EH (cell line): ENCODE measurements around the gene NUDCD2.

ENCODE experiments used
- DNase-seq: peaks from one replicate; pipeline ENCODE4 v3.0.0-alpha.2; 2015; ENCODE audit warnings: low read depth

NUDCD2 gene, protein sequence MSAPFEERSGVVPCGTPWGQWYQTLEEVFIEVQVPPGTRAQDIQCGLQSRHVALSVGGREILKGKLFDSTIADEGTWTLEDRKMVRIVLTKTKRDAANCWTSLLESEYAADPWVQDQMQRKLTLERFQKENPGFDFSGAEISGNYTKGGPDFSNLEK

DNA sequence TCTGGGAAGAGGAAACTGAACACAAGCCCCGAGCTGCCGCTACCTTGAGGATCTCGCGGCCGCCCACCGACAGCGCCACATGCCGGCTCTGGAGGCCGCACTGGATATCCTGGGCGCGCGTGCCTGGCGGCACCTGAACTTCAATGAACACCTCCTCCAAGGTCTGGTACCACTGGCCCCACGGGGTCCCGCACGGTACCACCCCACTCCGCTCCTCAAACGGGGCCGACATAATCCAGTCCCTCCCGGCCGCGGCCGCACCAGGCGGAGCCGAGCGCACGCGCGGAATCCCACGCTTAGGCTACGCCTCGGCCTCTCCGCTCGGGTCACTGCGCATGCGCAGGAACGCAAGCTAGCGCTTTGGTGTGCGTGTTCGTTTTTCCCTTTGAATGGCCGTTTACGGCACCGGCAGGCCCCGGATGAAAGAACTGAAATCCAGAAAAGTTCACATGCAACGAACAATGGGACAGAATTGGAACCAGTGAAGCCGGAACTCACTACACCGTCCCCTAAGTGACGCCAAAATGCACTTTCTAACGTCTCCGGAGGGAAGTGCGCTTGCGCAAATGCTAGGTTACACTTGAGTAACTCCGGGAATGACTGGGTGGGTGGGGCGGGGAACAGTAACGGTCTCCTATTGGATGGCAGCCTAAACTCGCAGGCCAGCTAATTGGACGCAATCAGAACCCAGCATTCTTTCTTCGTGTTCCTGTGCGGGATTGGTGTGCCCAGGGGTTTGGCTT is at the start of gene NUDCD2:
Gene NUDCD2 (minus strand): TSS at position 284 of the 743 bp plus-strand sequence. CDS start 52 bp downstream, at position 232.
- peak; percentile 99 for DNase-seq

DNA sequence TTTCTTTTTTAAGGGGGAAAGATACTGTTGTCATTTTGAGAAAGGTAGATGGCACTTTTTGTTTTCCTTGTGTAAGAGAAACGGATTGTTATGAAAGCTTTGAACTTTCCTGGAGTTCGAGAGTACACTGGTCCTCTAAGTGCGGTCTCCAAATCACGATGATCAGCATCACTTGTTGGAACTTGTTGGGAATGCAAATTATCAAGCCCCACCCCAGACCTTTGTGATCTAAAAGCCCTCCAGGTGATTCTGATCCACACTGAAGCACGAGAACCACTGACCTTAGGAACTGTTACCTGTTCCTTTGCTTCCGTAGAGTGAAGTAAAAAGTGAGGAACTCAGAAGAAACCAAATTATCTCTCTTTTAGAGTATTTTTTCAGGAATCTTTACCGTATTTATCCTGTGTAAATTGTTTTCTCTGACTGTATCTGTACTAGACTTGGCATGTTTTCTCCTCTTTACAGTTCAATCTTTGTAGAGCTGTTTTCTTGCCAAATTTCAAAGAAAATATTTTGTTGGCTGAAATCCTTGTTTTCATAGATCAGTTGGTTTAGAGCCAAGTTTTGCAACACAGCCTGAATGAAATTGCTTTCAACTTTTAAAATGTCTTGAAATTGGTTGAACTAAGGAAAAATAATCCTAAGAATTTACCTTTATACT is 49.5 kb upstream of the NUDCD2 start:
- peak; percentile 64 for DNase-seq

DNA sequence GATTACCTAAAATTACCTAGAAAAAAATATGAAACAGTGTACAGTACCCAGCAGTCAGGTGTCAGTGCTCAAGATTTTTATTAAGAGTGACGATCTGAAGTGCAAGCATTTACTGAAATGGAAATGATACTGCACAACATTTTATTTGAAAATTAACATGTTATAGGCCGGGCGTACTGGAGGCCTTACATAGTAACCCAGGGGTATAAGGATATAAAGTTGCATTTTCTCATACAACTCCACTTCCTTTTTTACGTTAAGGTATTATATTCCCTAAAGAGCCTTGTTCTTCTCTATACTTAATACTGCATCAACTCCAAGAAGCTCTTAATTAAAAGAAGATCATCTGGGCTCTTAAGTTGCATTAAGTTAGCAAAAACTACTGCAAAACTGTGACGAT is 48.9 kb upstream of the NUDCD2 start:
- no peak for DNase-seq

DNA sequence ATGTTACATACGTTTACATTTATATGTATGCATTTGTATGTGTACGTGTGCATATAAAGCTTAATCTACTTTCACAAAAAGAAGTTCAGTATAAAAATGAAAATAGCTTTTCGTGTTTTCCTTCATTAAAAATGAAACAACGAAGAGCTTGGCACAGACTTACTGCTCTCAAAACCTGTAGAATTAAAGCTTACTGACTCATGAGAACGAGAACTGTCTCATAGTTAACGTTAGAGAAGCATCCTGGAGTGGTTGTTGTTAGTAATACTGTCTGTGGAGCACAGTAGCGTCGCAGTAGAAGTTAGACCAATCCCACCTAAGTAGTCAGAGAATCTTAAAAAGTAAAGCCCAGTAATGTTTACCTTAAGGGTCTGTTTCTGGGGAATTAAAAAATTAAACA is 46.8 kb upstream of the NUDCD2 start:
- peak; percentile 56 for DNase-seq

DNA sequence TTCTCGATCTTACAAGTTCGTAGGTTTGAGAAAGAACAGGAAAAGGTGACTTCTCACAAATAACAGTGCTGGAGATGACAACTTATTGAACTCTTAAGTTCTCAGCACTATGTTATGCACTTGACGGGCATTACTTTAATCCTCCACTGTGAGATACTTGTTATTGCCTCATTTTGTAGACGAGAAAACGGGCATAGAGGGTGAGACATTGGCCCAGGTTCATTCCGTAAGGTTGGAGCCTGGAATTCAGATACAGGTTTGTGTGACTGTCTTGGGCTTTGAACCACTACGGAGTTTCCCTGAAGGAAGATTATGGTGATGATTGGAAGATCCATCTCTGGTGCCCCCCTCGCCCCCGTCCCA is 46.2 kb upstream of the NUDCD2 start:
- DNase-seq = no peak

DNA sequence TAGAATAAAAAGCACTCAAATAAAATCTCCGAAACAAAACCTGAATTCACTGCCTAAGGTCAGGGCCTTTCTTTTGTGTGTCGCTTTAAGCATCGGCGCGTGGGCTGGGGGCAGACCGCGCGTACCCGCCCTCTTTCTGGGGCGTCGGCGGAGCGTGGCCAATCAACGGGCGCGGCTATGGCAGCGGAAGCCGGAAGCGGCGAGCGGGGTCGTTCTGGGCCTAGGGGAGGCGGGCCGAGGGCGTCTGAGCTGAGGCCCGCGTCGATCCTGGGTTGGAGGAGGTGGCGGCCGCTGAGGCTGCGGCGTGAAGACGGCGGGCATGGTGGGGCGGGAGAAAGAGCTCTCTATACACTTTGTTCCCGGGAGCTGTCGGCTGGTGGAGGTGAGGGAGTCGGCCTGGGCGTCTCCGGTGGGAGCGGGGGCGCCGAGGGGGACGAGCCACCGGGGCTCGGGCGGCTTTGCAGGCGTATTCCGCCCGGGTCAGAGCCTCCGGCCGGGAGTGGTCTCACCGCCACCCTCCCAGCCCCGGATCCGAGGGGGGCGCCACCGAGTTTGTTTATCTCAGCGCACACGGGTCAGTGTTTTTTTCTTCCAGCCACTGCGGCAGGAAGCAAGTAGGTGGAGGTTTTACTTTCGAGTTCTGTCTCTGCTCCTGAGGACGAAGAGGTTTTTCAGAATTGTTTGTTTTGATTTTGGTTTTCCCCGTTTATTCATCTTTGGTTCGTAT is 45.6 kb upstream of the NUDCD2 start, which contains the start of gene MAT2B:
Gene MAT2B (plus strand): TSS at position 252 of the 727 bp plus-strand sequence. CDS start 68 bp downstream, at position 320.
- DNase-seq = peak; percentile 95

DNA sequence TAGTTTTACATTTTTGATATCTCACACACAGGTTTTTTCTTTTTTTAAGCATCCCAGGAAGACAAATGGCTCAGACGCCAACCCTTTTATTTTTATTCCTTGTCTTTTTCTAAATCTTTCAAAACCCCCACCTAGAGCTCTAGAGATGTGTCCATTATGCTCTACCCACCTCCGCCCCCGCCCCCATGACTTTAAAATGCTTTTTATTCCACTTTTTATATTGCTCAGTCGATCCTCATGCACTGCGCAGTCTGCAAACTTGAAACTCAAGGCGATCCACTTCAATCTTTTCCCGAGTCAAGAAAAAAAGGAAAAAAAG is 45.1 kb upstream of the NUDCD2 start:
- no peak for DNase-seq

DNA sequence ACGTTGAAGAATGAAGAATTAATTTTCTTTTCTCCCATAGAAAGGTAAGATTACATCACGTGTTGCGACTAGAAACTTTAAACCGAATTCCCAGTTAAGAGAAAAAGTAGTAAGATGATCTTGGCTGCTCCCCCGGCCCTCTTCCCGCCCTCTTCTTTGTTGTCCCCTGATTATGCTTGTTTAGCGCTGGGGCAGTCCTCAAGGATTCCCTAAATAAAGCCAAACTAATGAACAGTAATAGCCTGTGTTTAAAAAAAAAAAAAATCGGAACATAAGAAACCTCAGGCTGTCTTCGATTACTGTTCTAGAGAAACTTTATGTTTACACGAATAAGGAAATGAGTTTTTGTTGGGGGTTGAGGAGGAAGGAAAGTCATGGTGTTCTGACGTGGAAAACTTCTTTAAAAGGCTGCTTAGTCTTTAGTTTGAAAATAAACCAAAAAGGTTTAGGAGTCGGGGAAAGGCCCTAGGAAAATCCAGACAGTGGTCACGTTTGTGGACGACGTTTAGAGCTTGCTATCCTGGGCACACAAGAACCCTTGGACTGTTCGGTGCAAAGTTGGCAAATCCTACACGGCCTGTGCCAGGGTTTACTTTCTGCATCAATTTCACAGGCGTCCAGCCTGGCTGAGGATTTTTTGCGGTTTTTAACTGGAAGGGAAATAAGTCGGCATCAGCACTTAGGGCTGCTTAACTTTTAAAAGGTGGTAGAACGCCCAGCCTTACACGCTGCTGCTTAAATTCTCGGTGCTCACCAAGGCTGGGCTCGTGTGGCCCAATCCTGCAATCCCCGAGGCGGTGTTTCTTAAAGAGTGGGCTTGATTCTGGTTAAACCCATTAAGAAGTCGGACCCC is 44.4 kb upstream of the NUDCD2 start:
- peak; percentile 61 for DNase-seq

DNA sequence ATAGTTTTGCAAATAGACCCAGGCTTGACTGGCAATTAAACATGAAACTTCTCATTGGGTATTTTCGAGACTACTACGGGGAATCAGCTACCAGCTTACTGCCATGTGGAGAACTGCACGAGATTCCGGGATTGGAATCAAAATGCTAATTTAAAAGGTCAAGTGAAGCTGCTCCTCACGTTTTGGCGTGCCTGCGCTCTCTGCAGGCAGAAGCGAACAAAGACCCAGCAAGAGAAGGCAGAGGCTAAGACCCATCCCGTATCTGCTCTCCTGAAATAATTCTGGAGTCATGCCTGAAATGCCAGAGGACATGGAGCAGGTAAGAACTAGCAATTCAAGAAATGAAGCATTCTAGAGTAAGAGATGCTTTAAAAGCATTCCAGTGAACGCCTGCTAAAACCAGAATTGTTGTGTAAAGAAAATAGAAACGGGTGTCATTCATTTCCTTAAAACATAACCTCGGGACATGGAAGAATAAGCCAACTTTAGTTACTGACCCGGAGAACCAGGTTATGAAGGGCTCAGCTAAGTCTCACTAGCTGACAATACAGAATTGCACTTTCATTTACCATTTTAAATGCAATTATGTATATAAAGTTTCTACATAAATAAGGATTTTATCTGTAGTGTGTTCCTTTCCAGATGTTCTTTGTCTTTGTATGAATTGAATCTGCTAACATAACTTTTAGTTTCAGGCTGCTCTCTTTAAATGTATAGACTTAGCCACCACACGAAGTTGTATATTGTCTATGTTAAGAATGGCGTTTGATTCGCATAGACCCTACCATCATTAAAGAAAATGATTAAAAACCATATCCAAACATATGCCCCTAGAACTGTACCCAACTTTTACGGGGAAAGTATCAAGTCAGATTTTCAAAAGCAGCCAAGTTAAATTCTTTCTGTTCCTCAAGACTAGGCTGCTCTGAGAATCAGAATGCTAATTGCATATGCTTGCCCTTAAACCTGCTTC is 43.5 kb upstream of the NUDCD2 start:
- DNase-seq = peak; percentile 85

DNA sequence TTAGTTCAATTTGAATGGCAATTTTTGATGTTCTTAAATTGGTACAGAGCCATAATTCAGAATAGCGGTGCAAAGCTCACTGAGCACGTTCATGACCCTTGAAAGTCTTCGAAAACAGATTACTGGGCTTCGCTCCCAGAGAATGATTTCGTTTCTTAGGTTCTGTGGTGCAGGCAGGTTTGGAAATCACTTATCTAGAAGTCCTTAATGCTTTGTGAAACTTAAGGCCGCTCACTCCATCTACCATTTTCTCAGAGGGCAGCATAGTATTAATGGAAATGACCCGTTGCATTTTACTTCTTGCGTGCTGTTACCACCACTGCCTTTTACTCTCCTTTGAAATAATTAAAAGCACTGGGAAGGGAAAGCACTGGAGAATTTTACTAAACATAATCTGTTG is 42.6 kb upstream of the NUDCD2 start:
- no peak for DNase-seq

DNA sequence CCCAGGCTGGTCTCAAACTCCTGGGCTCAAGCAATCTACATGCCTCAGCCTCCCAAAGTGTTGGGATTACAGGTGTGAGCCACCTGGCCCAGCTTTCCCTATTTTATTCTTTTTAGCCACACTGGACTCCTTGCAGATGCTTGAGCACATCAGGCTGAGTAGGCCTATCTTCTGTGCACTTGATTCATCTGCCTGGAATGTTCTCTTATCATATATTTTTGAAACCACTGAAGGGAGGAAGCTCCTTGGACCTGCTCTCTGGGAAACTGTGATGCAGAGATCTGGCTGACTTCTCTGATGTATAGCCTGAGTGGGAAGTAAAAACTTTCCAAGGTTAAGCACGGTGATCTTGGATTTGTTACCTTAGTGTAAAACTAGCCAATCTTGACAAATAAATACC is 39.0 kb upstream of the NUDCD2 start:
- peak; percentile 65 for DNase-seq

DNA sequence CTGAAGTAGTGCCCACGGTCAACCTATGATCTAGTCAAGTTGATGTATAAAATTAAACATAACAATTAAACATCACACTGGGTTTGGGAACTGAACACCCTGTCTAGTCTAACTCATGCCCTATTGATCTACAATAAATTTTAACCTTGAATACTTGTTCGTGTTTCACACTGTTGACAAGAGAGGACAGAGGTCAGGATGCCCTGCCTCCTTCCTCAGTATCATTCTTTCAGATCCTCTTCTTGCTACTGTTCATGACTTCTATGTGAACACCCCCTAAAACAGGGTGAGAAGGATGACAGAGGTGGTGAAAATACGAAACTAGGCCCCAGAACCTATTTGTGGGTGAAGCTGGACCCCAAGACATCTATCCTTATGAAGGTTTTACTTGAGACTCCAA is 37.4 kb upstream of the NUDCD2 start:
- no peak for DNase-seq

DNA sequence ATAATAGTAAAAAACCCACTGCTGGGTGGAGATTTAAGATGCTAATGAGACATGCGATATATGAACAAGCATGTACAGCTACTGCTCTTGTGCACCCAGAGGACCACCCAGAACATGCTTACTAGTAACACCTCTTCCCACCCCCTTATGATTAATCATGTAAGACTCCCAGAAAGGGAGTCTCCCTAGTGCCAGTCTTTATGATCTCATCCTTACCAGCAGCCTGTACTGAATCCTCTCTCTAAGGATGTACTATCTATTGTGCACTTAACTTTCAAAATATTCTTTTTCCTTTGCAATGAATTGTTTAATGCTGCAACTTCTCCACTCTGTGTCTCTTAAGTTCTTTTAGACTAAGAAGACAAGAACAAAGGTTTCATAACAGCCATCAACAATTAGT is 36.4 kb upstream of the NUDCD2 start:
- DNase-seq = peak; percentile 50

DNA sequence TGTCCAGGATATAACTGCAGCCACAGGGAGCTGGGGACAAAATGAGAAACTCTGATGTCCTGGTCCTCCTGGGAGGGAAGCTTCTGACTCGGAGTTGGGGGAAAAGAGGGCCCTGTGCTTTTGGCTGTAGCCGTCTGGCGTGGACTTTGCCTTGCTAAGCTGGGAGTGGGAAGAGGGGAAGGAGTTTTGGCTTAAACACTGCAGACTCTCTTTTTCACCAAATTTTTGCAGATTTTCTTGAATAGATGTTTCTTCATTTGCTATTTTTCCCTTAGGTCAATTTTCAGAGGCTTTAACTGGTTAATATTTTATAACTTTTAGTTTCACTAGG is 29.8 kb upstream of the NUDCD2 start:
- DNase-seq = no peak

DNA sequence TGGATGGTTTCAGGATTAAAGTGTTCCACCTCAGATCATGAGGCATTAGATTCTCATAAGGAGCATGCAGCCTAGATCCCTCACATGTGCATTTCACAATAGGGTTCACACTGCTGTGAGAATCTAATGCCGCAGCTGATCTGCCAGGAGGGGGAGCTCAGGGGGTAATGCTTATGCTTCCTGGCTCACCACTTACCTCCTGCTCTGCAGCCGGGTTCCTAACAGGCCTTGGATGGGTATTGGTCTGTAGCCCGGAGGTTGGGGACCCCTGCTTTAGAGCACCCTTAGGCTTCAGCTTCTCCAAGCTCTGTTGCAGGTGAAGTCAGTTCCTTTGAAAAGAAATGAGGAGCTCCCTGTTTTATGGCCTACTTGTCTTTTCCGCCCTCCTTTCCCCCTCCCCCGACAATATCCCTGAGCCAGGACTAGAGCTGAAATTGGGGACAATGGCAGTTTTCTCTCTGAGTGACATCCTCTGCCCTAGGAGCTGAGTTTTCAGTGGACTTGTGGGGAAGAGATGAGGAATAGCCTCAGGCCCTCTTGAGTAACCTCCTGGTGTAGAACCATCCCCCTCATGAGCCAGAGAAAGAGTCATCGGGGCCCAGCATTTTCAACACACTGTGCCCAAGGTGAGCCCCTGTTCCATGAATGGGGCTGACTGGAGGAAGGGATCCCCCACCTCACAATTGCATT is 29.3 kb upstream of the NUDCD2 start:
- DNase-seq = peak; percentile 60

DNA sequence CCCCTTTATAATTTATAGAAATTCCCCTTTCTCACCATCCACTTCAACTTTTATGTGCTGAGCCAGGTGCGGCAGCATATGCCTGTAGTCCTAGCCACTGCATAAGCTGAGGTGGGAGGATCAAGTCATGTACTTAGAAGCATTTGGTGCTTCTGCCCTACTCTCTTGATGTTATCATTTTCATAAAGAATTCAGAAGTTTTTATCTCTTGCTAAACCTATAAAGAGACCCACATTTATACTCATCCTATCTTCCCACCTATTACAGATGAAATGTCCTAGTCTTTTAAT is 19.0 kb upstream of the NUDCD2 start:
- DNase-seq = no peak

DNA sequence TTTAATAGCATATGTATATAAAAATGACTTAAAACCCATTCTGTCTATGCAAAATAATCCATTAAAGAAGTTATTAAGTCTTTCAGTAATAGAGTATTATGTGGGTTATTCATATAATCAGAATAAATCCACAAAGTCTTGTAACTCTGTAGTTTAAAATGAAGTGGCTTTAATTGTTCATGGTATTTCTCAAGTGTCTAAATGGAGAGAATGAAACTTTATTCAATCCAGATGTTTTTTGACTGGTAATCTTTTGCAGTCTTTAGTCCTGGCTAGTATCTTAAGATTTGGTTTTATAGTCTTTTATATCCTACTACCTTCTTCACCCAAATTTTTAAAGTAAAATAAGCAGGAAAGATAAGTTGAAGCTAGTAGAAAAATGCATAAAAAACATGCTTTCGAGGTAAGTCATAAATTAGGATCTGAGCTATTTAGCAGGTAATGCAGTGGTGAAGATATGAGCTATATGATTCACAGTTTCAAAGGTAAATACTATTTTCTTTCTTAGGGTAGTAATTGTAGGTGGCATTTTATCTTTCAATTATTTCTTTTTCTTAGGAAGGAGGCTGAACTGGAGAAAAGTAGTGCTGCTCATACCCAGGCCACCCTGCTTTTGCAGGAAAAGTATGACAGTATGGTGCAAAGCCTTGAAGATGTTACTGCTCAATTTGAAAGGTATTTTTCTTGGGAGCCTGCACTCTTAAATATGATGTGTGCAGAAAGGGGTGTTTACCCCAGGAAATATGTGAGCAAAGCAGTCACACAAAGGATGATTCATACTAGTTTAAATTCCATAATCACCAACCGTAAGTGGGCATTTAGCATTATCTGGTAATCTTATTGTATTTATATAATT is 18.5 kb upstream of the NUDCD2 start:
- peak; percentile 61 for DNase-seq

DNA sequence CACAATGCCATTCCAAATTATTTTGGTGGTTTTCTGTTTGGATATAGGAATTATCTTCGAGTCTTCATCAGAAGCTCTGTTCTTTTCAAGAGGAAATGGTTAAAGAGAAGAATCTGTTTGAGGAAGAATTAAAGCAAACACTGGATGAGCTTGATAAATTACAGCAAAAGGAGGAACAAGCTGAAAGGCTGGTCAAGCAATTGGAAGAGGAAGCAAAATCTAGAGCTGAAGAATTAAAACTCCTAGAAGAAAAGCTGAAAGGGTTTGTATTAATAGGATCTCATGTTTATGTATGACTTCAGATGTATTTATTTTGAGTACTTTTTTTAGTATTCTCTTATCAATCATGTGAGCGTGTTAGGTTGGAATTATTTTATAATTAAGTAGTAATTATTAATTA is 15.5 kb upstream of the NUDCD2 start:
- DNase-seq = no peak

DNA sequence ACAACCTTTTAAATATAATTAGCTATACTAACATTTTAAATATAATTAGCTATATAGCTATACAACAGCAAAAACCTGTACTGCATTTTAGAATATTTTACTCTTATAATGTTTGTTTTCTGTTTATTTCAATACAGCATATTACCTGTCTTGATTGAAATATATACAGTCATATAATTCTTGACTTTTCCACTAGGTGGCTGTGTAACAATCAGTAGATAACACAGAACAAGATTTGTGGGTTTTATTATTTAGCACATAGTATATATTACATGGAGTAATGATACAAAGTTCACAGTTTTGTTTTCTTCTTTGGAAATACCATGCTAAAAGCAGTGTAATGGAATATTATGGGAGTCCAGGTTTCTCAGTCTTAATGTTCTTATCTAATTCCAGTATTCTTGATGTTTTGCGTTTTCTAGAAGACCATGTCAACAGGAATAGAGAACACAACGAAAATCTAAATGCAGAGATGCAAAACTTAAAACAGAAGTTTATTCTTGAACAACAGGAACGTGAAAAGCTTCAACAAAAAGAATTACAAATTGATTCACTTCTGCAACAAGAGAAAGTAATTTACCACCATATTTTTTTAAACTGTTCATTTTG is 13.8 kb upstream of the NUDCD2 start:
- DNase-seq = peak; percentile 33
